HepG2 (cell line): ENCODE data around the gene UNC93A. TPM values are rescaled to one million over a fixed set of nuclear protein-coding genes. Genes with fewer than 3 reads are reported as not detected.

ENCODE experiments used
- ATAC-seq: fragments of 200-7000 bp; cut with Tn5 transposase; 3 replicates; pipeline ENCODE4 v1.9.1; 2020; ENCODE audit warnings: mild to moderate bottlenecking, moderate library complexity
- BruUV-seq: library from RNA; stranded (reverse); fragments of 400-500 nt; replicated peaks from 2 replicates; lab custom pipeline; 2021; lab: Mats Ljungman, UMichigan
- CTCF ChIA-PET: fragments of 300-600 bp; formaldehyde crosslinking; extraction: SDS; loops from one replicate; lab custom pipeline; 2021; ENCODE audit warnings: low total read pairs, inconsistent platforms, low intra/inter-chr PET ratio; lab: Yijun Ruan, JAX
- POLR2A ChIA-PET: fragments of 350-600 bp; sonication (Branson Sonifier 250); formaldehyde crosslinking; loops from one replicate; lab custom pipeline; 2020; ENCODE audit warnings: antibody characterized with exemption, inconsistent platforms; lab: Yijun Ruan, JAX
- DNase-seq: peaks from one replicate; pipeline ENCODE4 v3.0.0-alpha.2; 2015; ENCODE audit warnings: low spot score
- FAIRE-seq: peaks from 3 replicates; lab custom pipeline; 2011; peaks lifted over from hg19 to GRCh38; lab: Jason Lieb, UNC
- H2AFZ ChIP-seq: one replicate; pipeline ENCODE4 v1.6.1; 2011; ENCODE audit warnings: low read length, inconsistent platforms
- H3K27ac ChIP-seq: fragments of 300-600 bp; 3 replicates; pipeline ENCODE4 v1.8.0; 2011; ENCODE audit warnings: mixed run types, mild to moderate bottlenecking, mixed read lengths, low read length, inconsistent platforms; ENCODE audit not compliant: insufficient read depth; ENCODE audit errors: extremely low read length
- H3K27me3 ChIP-seq, 2 experiments: fragments of 200-600 bp in 1 of 2; 2 replicates in 1 of 2; 3 replicates in 1 of 2; pipeline versions ENCODE4 v1.6.0 to v1.8.0; 2011; ENCODE audit warnings: low read length in 2 of 2, mild to moderate bottlenecking in 2 of 2, moderate library complexity in 2 of 2, inconsistent platforms in 1 of 2; ENCODE audit not compliant: insufficient read depth in 2 of 2, control insufficient read depth in 1 of 2
- H3K36me3 ChIP-seq, 2 experiments: fragments of 200-600 bp in 1 of 2; replicated peaks in 1 of 2; 2 replicates in 1 of 2; 3 replicates in 1 of 2; pipeline versions ENCODE4 v1.5.1 to v1.8.0; 2011; ENCODE audit warnings: low read length in 2 of 2, inconsistent platforms in 1 of 2; ENCODE audit not compliant: insufficient read depth in 2 of 2, control insufficient read depth in 1 of 2
- H3K4me1 ChIP-seq: 2 replicates; pipeline ENCODE4 v1.5.1; 2012; ENCODE audit warnings: low read length, inconsistent platforms; ENCODE audit not compliant: insufficient read depth
- H3K4me2 ChIP-seq: 2 replicates; pipeline ENCODE4 v1.6.0; 2011; ENCODE audit warnings: low read depth, low read length, inconsistent platforms
- H3K4me3 ChIP-seq, 3 experiments: fragments of 200-600 bp in 1 of 3; sonication (generic), shearing (Covaris generic) in 1 of 3; replicated peaks in 1 of 3; 2 replicates each; pipeline ENCODE4 v1.5.1; 2011 to 2016; ENCODE audit warnings: low read length in 3 of 3, inconsistent platforms in 2 of 3, low read depth in 2 of 3, mild to moderate bottlenecking in 2 of 3, control low read depth in 1 of 3, mixed read lengths in 1 of 3; ENCODE audit not compliant: insufficient read depth in 1 of 3
- H3K79me2 ChIP-seq: one replicate; pipeline ENCODE4 v1.6.1; 2011; ENCODE audit warnings: low read length, inconsistent platforms; ENCODE audit not compliant: insufficient read depth
- H3K9ac ChIP-seq: 2 replicates; pipeline ENCODE4 v1.6.0; 2011; ENCODE audit warnings: mild to moderate bottlenecking, low read depth, low read length, inconsistent platforms; ENCODE audit not compliant: insufficient read depth
- H3K9me3 ChIP-seq: 2 replicates; pipeline ENCODE4 v1.5.1; 2012; ENCODE audit warnings: mild to moderate bottlenecking, low read length
- H4K20me1 ChIP-seq: 2 replicates; pipeline ENCODE4 v1.6.0; 2011; ENCODE audit warnings: inconsistent platforms, mild to moderate bottlenecking, low read length, moderate library complexity; ENCODE audit not compliant: insufficient read depth
- AHR ChIP-seq: IDR thresholded peaks from 2 replicates; pipeline ENCODE4 v1.6.1; 2018; ENCODE audit warnings: missing genetic modification reagents, missing compliant biosample characterization
- GATAD2A ChIP-seq: IDR thresholded peaks from 2 replicates; pipeline ENCODE4 v1.6.1; 2016
- HOXD1 ChIP-seq: sonication (generic); formaldehyde crosslinking; IDR thresholded peaks from 2 replicates; pipeline ENCODE4 v1.5.0; 2020; ENCODE audit warnings: missing genetic modification reagents
- KDM3A ChIP-seq: IDR thresholded peaks from 2 replicates; pipeline ENCODE4 v1.6.1; 2018; ENCODE audit warnings: low read depth, missing compliant biosample characterization
- MLX ChIP-seq: IDR thresholded peaks from 2 replicates; pipeline ENCODE4 v1.6.1; 2016
- PHF21A ChIP-seq: sonication (generic); formaldehyde crosslinking; IDR thresholded peaks from 2 replicates; pipeline ENCODE4 v1.5.0; 2020; ENCODE audit warnings: mild to moderate bottlenecking, missing genetic modification reagents
- SMARCC2 ChIP-seq: fragments of 450-650 bp; IDR thresholded peaks from 2 replicates; pipeline ENCODE4 v1.6.1; 2017; ENCODE audit warnings: antibody characterized with exemption, mild to moderate bottlenecking
- SMARCE1 ChIP-seq: fragments of 450-650 bp; IDR thresholded peaks from 2 replicates; pipeline ENCODE4 v1.6.1; 2017; ENCODE audit warnings: borderline replicate concordance
- SP2 ChIP-seq: sonication (generic); formaldehyde crosslinking; IDR thresholded peaks from 2 replicates; pipeline ENCODE4 v1.5.1; 2020; ENCODE audit warnings: mild to moderate bottlenecking, missing genetic modification reagents
- SRF ChIP-seq: IDR thresholded peaks from 2 replicates; pipeline ENCODE4 v1.6.1; 2011; ENCODE audit warnings: mild to moderate bottlenecking, low read depth, low read length, moderate library complexity
- STAG1 ChIP-seq: sonication (generic); formaldehyde crosslinking; IDR thresholded peaks from 2 replicates; pipeline ENCODE4 v1.4.0; 2020; ENCODE audit warnings: missing genetic modification reagents
- TBL1XR1 ChIP-seq: fragments of 150-350 bp; IDR thresholded peaks from 2 replicates; pipeline ENCODE4 v1.6.1; 2014; ENCODE audit warnings: borderline replicate concordance, low read length; ENCODE audit not compliant: partially characterized antibody
- ZBTB26 ChIP-seq: IDR thresholded peaks from 2 replicates; pipeline ENCODE4 v1.6.1; 2016; ENCODE audit warnings: missing compliant biosample characterization, missing genetic modification reagents, borderline replicate concordance
- ZBTB38 ChIP-seq: sonication (generic); formaldehyde crosslinking; IDR thresholded peaks from 2 replicates; pipeline ENCODE4 v1.5.1; 2020; ENCODE audit warnings: mild to moderate bottlenecking, missing genetic modification reagents
- ZFP41 ChIP-seq: sonication (generic); formaldehyde crosslinking; IDR thresholded peaks from 2 replicates; pipeline ENCODE4 v1.4.0; 2020; ENCODE audit warnings: mild to moderate bottlenecking, missing genetic modification reagents, borderline replicate concordance
- ZFP90 ChIP-seq: sonication (generic); formaldehyde crosslinking; IDR thresholded peaks from 2 replicates; pipeline ENCODE4 v1.8.0; 2022; ENCODE audit warnings: missing genetic modification reagents, mild to moderate bottlenecking, inconsistent platforms, borderline replicate concordance
- ZNF124 ChIP-seq: sonication (generic); formaldehyde crosslinking; IDR thresholded peaks from 2 replicates; pipeline ENCODE4 v1.4.0; 2020; ENCODE audit warnings: missing genetic modification reagents
- ZNF326 ChIP-seq: sonication (generic); formaldehyde crosslinking; IDR thresholded peaks from 2 replicates; pipeline ENCODE4 v1.4.0; 2020; ENCODE audit warnings: missing genetic modification reagents, borderline replicate concordance
- ZNF460 ChIP-seq: sonication (generic); formaldehyde crosslinking; IDR thresholded peaks from 2 replicates; pipeline ENCODE4 v1.5.1; 2020; ENCODE audit warnings: missing genetic modification reagents, mild to moderate bottlenecking, borderline replicate concordance
- ZNF503 ChIP-seq: sonication (generic); formaldehyde crosslinking; IDR thresholded peaks from 2 replicates; pipeline ENCODE4 v1.4.0; 2020; ENCODE audit warnings: missing genetic modification reagents
- ZNF740 ChIP-seq: sonication (generic); formaldehyde crosslinking; IDR thresholded peaks from 2 replicates; pipeline ENCODE4 v1.4.0; 2020; ENCODE audit warnings: missing genetic modification reagents
- WGBS: methylation state at CpG from one replicate; pipeline ENCODE4 v1.1.6; 2017; ENCODE audit warnings: low lambda C conversion rate; 5-methylcytosine and 5-hydroxymethylcytosine counted together
- in situ Hi-C: cut with HindIII; loops from 2 replicates; pipeline ENCODE4 v1.10.0; 2017; ENCODE audit warnings: low pct_unique_long_range_greater_than_20kb; ENCODE audit not compliant: extremely low pct_ligation_motif_present
- intact Hi-C: fragments of 100-400 bp; cut with micrococcal nuclease; formaldehyde crosslinking; loops from one replicate; pipeline ENCODE4 v1.10.0; 2022; ENCODE audit not compliant: unreplicated experiment
- polyA plus RNA-seq, 8 experiments: library from polyadenylated mRNA; depleted of rRNA in 3 of 8; stranded (reverse) in 7 of 8; unstranded in 1 of 8; fragments of >200 nt; fragmentation: Illumina TruSeq in 4 of 8; extraction: Trizol in 4 of 8; gene quantifications; 2 replicates each; pipeline versions ENCODE4 v1.2.1 to v1.2.3, GENCODE V29; 2011 to 2016; ENCODE audit warnings: low read depth in 4 of 8, missing spikeins in 1 of 8, mixed read lengths in 1 of 8; ENCODE audit not compliant: insufficient read depth in 1 of 8
- total RNA-seq, 5 experiments: library from RNA; depleted of rRNA; stranded (reverse); fragments of >200 nt; fragmentation: Illumina TruSeq; extraction: Trizol; gene quantifications; 2 replicates each; pipeline ENCODE4 v1.2.3, GENCODE V29; 2016; ENCODE audit warnings: low read depth in 1 of 5

UNC93A gene
- total and polyA plus RNA-seq, 2 of the 13 experiments (the other 11 are each of a cell fraction or from before 2014, with no cell fraction given), result 11.0 to 42.7 TPM

- TF ChIP-seq ZBTB38 (CRISPR knock-in tag) (0 out of 2 replicates have a peak, but pooled peaks have one; percentile 41), GATAD2A (CRISPR knock-in tag) (peak; percentile 60), ZFP90 (no peak), STAG1 (CRISPR knock-in tag) (peak; percentile 51), ZNF326 (CRISPR knock-in tag) (no peak), MLX (CRISPR knock-in tag) (no peak), ZNF503 (CRISPR knock-in tag) (no peak)
These were observed 35.1 kb upstream of the UNC93A start (continued) for GRCh38 chr6:167255918-167256553.

GRCh38 chr6:167258646-167259045 is 32.5 kb upstream of the UNC93A start:
- WGBS, result 100% methylated on average over 2 of the region's 3 CpGs
- no TSS peak for BruUV-seq
- no peak for DNase-seq
- in situ Hi-C loops, result no loop called here
- Histone ChIP-seq H3K9me3 (no peaks in the 10 kb centered on the region), H4K20me1 (no peaks in the 10 kb centered on the region), H3K4me2 (no peak overlapping the region), H3K79me2 (no peaks in the 10 kb centered on the region), H2AFZ (no peak overlapping the region), H3K27me3 (no peaks in the 10 kb centered on the region), H3K36me3 (no peaks in the 10 kb centered on the region), H3K9ac (no peak overlapping the region), H3K27ac (no peak overlapping the region), H3K4me1 (peaks cover 75% of the 10 kb centered on the region), H3K4me3 (no peak overlapping the region)
- ChIA-PET CTCF (no interaction called here), POLR2A (interaction anchor here (1.3 to 2.8 kb wide), 2 partner anchors 10 to 20 kb away, joined by 3 to 28 read pairs; no protein-coding TSS in a partner anchor)
- no peak for FAIRE-seq
- intact Hi-C loops, result no loop called here
- ATAC-seq, result no peak
- no peak for TF ChIP-seq ZFP41 (CRISPR knock-in tag)
- no peak for TF ChIP-seq SMARCC2
- TF ChIP-seq ZNF460 (CRISPR knock-in tag), result no peak
- no peak for TF ChIP-seq HOXD1
- no peak for TF ChIP-seq SP2 (CRISPR knock-in tag)
- TF ChIP-seq ZNF124, result no peak
- TF ChIP-seq SRF, result no peak
- TF ChIP-seq SMARCE1, result no peak
- TF ChIP-seq AHR (CRISPR knock-in tag), result no peak
- TF ChIP-seq TBL1XR1, result no peak
- TF ChIP-seq PHF21A (CRISPR knock-in tag), result 0 out of 2 replicates have a peak, but pooled peaks have one; percentile 21
- TF ChIP-seq KDM3A (CRISPR knock-in tag), result no peak
- no peak for TF ChIP-seq ZNF740 (CRISPR knock-in tag)
- TF ChIP-seq ZBTB26 (CRISPR knock-in tag), result no peak
